Glutamatergic neuron (in vitro differentiated cells): ENCODE measurements around the gene SPTLC3. TPM values are rescaled to one million over a fixed set of nuclear protein-coding genes. Genes with fewer than 3 reads are reported as not detected.

Source experiments
- DNase-seq: peaks from one replicate; pipeline ENCODE4 v3.0.0; 2022
- H3K27ac Mint-ChIP-seq: one replicate; pipeline ENCODE4 v1.8.0; 2020; ENCODE audit warnings: mild to moderate bottlenecking, mixed read lengths, inconsistent platforms; ENCODE audit not compliant: unreplicated experiment
- H3K27me3 Mint-ChIP-seq: one replicate; pipeline ENCODE4 v1.8.0; 2020; ENCODE audit warnings: mild to moderate bottlenecking, moderate library complexity, mixed read lengths, inconsistent platforms; ENCODE audit not compliant: unreplicated experiment
- H3K36me3 Mint-ChIP-seq: one replicate; pipeline ENCODE4 v1.8.0; 2020; ENCODE audit warnings: mild to moderate bottlenecking, mixed read lengths, inconsistent platforms; ENCODE audit not compliant: unreplicated experiment
- H3K4me1 Mint-ChIP-seq: one replicate; pipeline ENCODE4 v1.8.0; 2020; ENCODE audit warnings: mild to moderate bottlenecking, low read depth, mixed read lengths, inconsistent platforms; ENCODE audit not compliant: unreplicated experiment
- H3K4me3 Mint-ChIP-seq: one replicate; pipeline ENCODE4 v1.8.0; 2020; ENCODE audit warnings: mild to moderate bottlenecking, mixed read lengths, inconsistent platforms; ENCODE audit not compliant: unreplicated experiment
- H3K9me3 Mint-ChIP-seq: one replicate; pipeline ENCODE4 v1.8.0; 2020; ENCODE audit warnings: mild to moderate bottlenecking, moderate library complexity, mixed read lengths, inconsistent platforms; ENCODE audit not compliant: unreplicated experiment
- CTCF ChIP-seq: fragments of 200-600 bp; sonication (generic); IDR thresholded peaks from one replicate; pipeline ENCODE4 v1.5.0; 2021; ENCODE audit not compliant: partially characterized antibody, unreplicated experiment
- total RNA-seq: library from RNA; stranded (reverse); fragmentation: NEBNext Ultra II Directional; extraction: Animal tissue kit (Norgen Biotek cat#: 25700); gene quantifications from one replicate; pipeline ENCODE4 v1.2.1, GENCODE V29; 2021; ENCODE audit not compliant: unreplicated experiment

The SPTLC3 gene
- total RNA-seq, 1 donor from 2014 or later: not detected

- Mint-ChIP-seq H3K36me3 (no peaks in the 10 kb centered on the region), H3K4me1 (no peaks in the 10 kb centered on the region), H3K4me3 (no peak overlapping the region), H3K27me3 (no peaks in the 10 kb centered on the region), H3K27ac (no peak overlapping the region), H3K9me3 (no peaks in the 10 kb centered on the region)
- no peak for TF ChIP-seq CTCF
- DNase-seq: no peak
These were observed 149.6 kb downstream of the SPTLC3 start for GRCh38 chr20:13158369-13158768.

- Mint-ChIP-seq H3K4me3 (no peak overlapping the region), H3K9me3 (no peaks in the 10 kb centered on the region), H3K36me3 (no peaks in the 10 kb centered on the region), H3K4me1 (no peaks in the 10 kb centered on the region), H3K27me3 (no peaks in the 10 kb centered on the region), H3K27ac (no peak overlapping the region)
- no peak for TF ChIP-seq CTCF
- DNase-seq: no peak
These were observed 151.1 kb downstream of the SPTLC3 start for GRCh38 chr20:13159889-13160288.

GRCh38 chr20:13165203-13165602, 156.4 kb downstream of the SPTLC3 start:
- H3K36me3 Mint-ChIP-seq: no peaks in the 10 kb centered on the region
- H3K4me3 Mint-ChIP-seq: no peak overlapping the region
- no peak for DNase-seq
- no peaks in the 10 kb centered on the region for H3K9me3 Mint-ChIP-seq
- H3K27ac Mint-ChIP-seq: no peak overlapping the region
- H3K4me1 Mint-ChIP-seq: no peaks in the 10 kb centered on the region
- TF ChIP-seq CTCF: no peak
- no peaks in the 10 kb centered on the region for H3K27me3 Mint-ChIP-seq

- no peak for TF ChIP-seq CTCF
- Mint-ChIP-seq H3K27ac (no peak overlapping the region), H3K9me3 (no peaks in the 10 kb centered on the region), H3K27me3 (no peaks in the 10 kb centered on the region), H3K4me1 (no peaks in the 10 kb centered on the region), H3K36me3 (no peaks in the 10 kb centered on the region), H3K4me3 (no peak overlapping the region)
- no peak for DNase-seq
These were observed 157.2 kb downstream of the SPTLC3 start for GRCh38 chr20:13166011-13166410.

- no peaks in the 10 kb centered on the region for H3K36me3 Mint-ChIP-seq
- H3K27me3 Mint-ChIP-seq: no peaks in the 10 kb centered on the region
- H3K4me1 Mint-ChIP-seq: no peaks in the 10 kb centered on the region
- H3K27ac Mint-ChIP-seq: no peak overlapping the region
- no peaks in the 10 kb centered on the region for H3K9me3 Mint-ChIP-seq
- no peak overlapping the region for H3K4me3 Mint-ChIP-seq
- no peak for DNase-seq
- no peak for TF ChIP-seq CTCF
These were observed 157.7 kb downstream of the SPTLC3 start for GRCh38 chr20:13166437-13166836.
